Measurements from ENCODE around the gene CPEB3. TPM values are rescaled to one million over a fixed set of nuclear protein-coding genes. Genes with fewer than 3 reads are reported as not detected.

The CPEB3 gene
- total RNA-seq, 4 donors from 2014 or later: 9.9 to 15.2 (median 11.4) TPM

DNA sequence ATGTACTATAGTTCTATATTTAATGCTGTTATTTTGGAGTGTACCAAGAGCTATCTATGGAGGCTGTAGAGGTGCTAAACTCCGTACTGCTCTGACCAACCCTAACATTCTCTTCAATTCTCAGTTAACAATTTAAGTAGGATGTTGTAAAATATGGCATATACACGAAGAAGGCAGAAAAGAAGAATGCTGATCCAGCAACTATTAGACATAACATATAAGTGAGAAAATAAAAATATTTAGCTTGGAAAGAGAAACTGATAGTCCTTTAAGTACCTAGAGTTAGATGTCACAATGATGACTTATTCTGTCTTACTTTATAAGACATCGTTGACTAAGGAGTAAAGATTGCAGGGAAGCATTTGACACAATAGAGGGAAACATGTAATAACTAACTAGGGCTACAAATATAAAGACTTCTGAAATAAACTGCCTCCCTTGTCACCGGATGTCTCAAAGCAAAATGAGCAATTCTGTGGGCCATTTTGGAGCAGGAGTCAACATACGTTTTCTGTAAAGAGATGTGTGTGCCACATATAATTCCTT, 159.5 kb downstream of the CPEB3 start:
- TF ChIP-seq CTCF (IDR thresholded peaks at IDR 0.05): no peak
- TF ChIP-seq POLR2A (IDR thresholded peaks at IDR 0.05): no peak
- no peak for DNase-seq
- peaks cover 0 to 2% (median 0%) of the 10 kb centered on the region in 3 donors for H3K36me3 ChIP-seq
- H3K4me1 ChIP-seq: no peaks in the 10 kb centered on the region
- no peak overlapping the region for H3K27ac ChIP-seq
- H3K4me3 ChIP-seq: no peak overlapping the region
- H3K27me3 ChIP-seq: no peaks in the 10 kb centered on the region
- H3K9me3 ChIP-seq: no peaks in the 10 kb centered on the region

- Histone ChIP-seq H3K36me3 (no peaks in the 10 kb centered on the region), H3K4me3 (no peak overlapping the region), H3K4me1 (no peaks in the 10 kb centered on the region), H3K9me3 (no peaks in the 10 kb centered on the region), H3K27ac (no peak overlapping the region), H3K27me3 (no peaks in the 10 kb centered on the region)
- DNase-seq: no peak
- TF ChIP-seq CTCF (IDR thresholded peaks at IDR 0.05) (no peak), POLR2A (IDR thresholded peaks at IDR 0.05) (no peak)
These were observed 160.1 kb downstream of the CPEB3 start for GRCh38 chr10:92130622-92131274.

GRCh38 chr10:92126100-92126650, 164.7 kb downstream of the CPEB3 start:
- no peak overlapping the region for H3K27ac ChIP-seq
- peaks cover 0 to 16% (median 0%) of the 10 kb centered on the region in 4 donors for H3K4me1 ChIP-seq
- H3K4me3 ChIP-seq: no peak overlapping the region
- H3K27me3 ChIP-seq: no peaks in the 10 kb centered on the region
- DNase-seq: no peak
- H3K36me3 ChIP-seq: no peaks in the 10 kb centered on the region
- TF ChIP-seq POLR2A (IDR thresholded peaks at IDR 0.05): no peak
- no peaks in the 10 kb centered on the region for H3K9me3 ChIP-seq

DNA sequence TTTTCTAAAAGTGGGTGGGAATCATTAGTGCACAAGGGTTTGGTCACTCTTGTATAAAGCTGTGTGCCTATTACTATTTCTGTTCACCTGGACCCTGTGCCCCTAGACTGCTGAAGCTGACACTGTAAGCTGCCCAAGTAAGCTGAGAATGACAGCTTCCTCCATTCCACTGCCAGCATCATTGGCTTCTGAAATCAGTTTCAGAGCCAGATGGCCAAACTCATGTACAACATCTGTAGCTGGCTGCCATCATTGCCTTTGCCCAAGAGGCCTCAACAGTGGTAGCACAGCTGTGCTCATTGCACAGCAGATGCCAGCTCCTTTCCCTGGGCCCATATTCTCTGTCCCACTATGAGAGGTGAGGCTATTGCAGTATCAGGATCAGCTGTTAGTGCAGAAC, 165.7 kb downstream of the CPEB3 start:
- no peaks in the 10 kb centered on the region for H3K9me3 ChIP-seq
- no peak overlapping the region for H3K27ac ChIP-seq
- TF ChIP-seq CTCF (IDR thresholded peaks at IDR 0.05) (no peak), POLR2A (IDR thresholded peaks at IDR 0.05) (no peak)
- DNase-seq: no peak
- peaks cover 0 to 16% (median 0%) of the 10 kb centered on the region in 4 donors for H3K4me1 ChIP-seq
- no peak overlapping the region for H3K4me3 ChIP-seq
- no peaks in the 10 kb centered on the region for H3K36me3 ChIP-seq
- no peaks in the 10 kb centered on the region for H3K27me3 ChIP-seq

- no peaks in the 10 kb centered on the region for H3K36me3 ChIP-seq
- H3K27ac ChIP-seq: no peak overlapping the region
- H3K9me3 ChIP-seq: no peaks in the 10 kb centered on the region
- TF ChIP-seq CTCF (IDR thresholded peaks at IDR 0.05): no peak
- TF ChIP-seq POLR2A (IDR thresholded peaks at IDR 0.05): no peak
- no peak overlapping the region for H3K4me3 ChIP-seq
- peaks cover 0 to 16% (median 0%) of the 10 kb centered on the region in 4 donors for H3K4me1 ChIP-seq
- DNase-seq: no peak
- H3K27me3 ChIP-seq: no peaks in the 10 kb centered on the region
These were observed 166.2 kb downstream of the CPEB3 start for GRCh38 chr10:92124616-92125143.

DNA sequence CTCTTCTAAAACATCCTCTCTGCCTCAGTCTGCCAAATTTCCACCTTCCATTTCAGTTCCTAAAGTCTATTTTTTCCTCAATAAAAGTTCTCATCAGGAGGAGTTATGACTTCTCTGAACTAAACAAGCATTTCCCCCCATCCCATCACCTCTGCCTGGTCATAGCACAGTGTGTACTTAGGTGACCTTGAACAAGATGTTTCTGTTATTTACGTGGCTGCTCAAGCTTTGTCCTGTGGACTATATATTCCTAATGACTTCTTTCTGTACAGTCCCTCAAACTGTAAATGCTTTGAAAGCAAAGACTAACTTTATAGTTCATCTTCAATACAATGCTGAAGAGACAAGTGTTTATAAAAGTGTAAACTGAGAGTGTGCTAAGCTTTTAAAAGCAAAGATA, 166.9 kb downstream of the CPEB3 start:
- Histone ChIP-seq H3K27ac (no peak overlapping the region), H3K27me3 (no peaks in the 10 kb centered on the region), H3K4me3 (no peak overlapping the region), H3K9me3 (no peaks in the 10 kb centered on the region), H3K36me3 (no peaks in the 10 kb centered on the region), H3K4me1 (peaks cover 0 to 16% (median 0%) of the 10 kb centered on the region in 4 donors)
- no peak for DNase-seq
- TF ChIP-seq CTCF (IDR thresholded peaks at IDR 0.05) (no peak), POLR2A (IDR thresholded peaks at IDR 0.05) (no peak)
